IMR-90 (cell line): ENCODE data around the gene LECT2. TPM values are rescaled to one million over a fixed set of nuclear protein-coding genes. Genes with fewer than 3 reads are reported as not detected.

Experiments
- ATAC-seq: fragments of 200-7000 bp; cut with Tn5 transposase; 2 replicates; pipeline ENCODE4 v1.9.1; 2020; ENCODE audit warnings: low read depth, mild to moderate bottlenecking, moderate library complexity
- Bru-seq: library from RNA; stranded (reverse); fragments of 400-500 nt; gene quantifications from one replicate; lab custom pipeline; 2021; lab: Mats Ljungman, UMichigan
- BruChase-seq, 2 experiments: library from RNA; stranded (reverse); fragments of 400-500 nt; gene quantifications; one replicate each; lab custom pipeline; 2021; lab: Mats Ljungman, UMichigan
- BruUV-seq: library from RNA; stranded (reverse); fragments of 400-500 nt; replicated peaks from 2 replicates; lab custom pipeline; 2021; lab: Mats Ljungman, UMichigan
- CTCF ChIA-PET: fragments of 300-600 bp; formaldehyde crosslinking; extraction: SDS; loops from one replicate; lab custom pipeline; 2021; ENCODE audit warnings: antibody characterized with exemption; lab: Yijun Ruan, JAX
- POLR2A ChIA-PET: fragments of 300-600 bp; sonication (Branson Sonifier 250); formaldehyde crosslinking; loops from one replicate; lab custom pipeline; 2022; ENCODE audit warnings: antibody characterized with exemption; ENCODE audit not compliant: unreplicated experiment; lab: Charles Lee
- DNase-seq: peaks from one replicate; pipeline ENCODE4 v3.0.0; 2013
- H2AFZ ChIP-seq: replicated peaks from 2 replicates; pipeline ENCODE3; 2013; ENCODE audit warnings: low read length, mild to moderate bottlenecking; ENCODE audit not compliant: poor library complexity
- H2AK5ac ChIP-seq: 2 replicates; pipeline ENCODE4 v1.6.1; 2013; ENCODE audit warnings: low read depth, low read length, inconsistent platforms
- H2AK9ac ChIP-seq: replicated peaks from 2 replicates; pipeline ENCODE3; 2013; ENCODE audit warnings: mild to moderate bottlenecking, low read depth, low read length, moderate library complexity; ENCODE audit not compliant: poor library complexity
- H2BK120ac ChIP-seq: 2 replicates; pipeline ENCODE4 v1.6.1; 2013; ENCODE audit warnings: low read depth, low read length, inconsistent platforms
- H2BK15ac ChIP-seq: 3 replicates; pipeline ENCODE4 v1.6.1; 2013; ENCODE audit warnings: low read depth, low read length, inconsistent platforms
- H2BK20ac ChIP-seq: 2 replicates; pipeline ENCODE4 v1.6.1; 2013; ENCODE audit warnings: low read depth, mild to moderate bottlenecking, inconsistent platforms, low read length, moderate library complexity
- H2BK5ac ChIP-seq: 2 replicates; pipeline ENCODE4 v1.6.1; 2013; ENCODE audit warnings: mild to moderate bottlenecking, low read depth, low read length, inconsistent platforms; ENCODE audit not compliant: poor library complexity, severe bottlenecking
- H3K14ac ChIP-seq: replicated peaks from 2 replicates; pipeline ENCODE4 v1.6.1; 2013; ENCODE audit warnings: low read depth, low read length, inconsistent platforms
- H3K18ac ChIP-seq: 2 replicates; pipeline ENCODE4 v1.6.1; 2013; ENCODE audit warnings: low read depth, low read length, control low read depth
- H3K23ac ChIP-seq: 2 replicates; pipeline ENCODE4 v1.6.1; 2013; ENCODE audit warnings: low read depth, low read length, inconsistent platforms
- H3K27ac ChIP-seq: 2 replicates; pipeline ENCODE4 v1.5.1; 2013; ENCODE audit warnings: mild to moderate bottlenecking, control low read depth, low read length; ENCODE audit not compliant: insufficient read depth
- H3K27me3 ChIP-seq: 2 replicates; pipeline ENCODE4 v1.6.1; 2013; ENCODE audit warnings: low read length; ENCODE audit not compliant: control insufficient read depth, insufficient read depth
- H3K36me3 ChIP-seq: 2 replicates; pipeline ENCODE4 v1.6.1; 2013; ENCODE audit warnings: low read length, mixed read lengths; ENCODE audit not compliant: control insufficient read depth, insufficient read depth
- H3K4ac ChIP-seq: 2 replicates; pipeline ENCODE4 v1.6.1; 2013; ENCODE audit warnings: low read depth, low read length, inconsistent platforms
- H3K4me1 ChIP-seq: 2 replicates; pipeline ENCODE4 v1.6.1; 2013; ENCODE audit warnings: low read length, mixed read lengths; ENCODE audit not compliant: control insufficient read depth, insufficient read depth
- H3K4me2 ChIP-seq: 2 replicates; pipeline ENCODE4 v1.6.1; 2013; ENCODE audit warnings: low read depth, mild to moderate bottlenecking, control low read depth, low read length, moderate library complexity
- H3K4me3 ChIP-seq: 2 replicates; pipeline ENCODE4 v1.5.1; 2013; ENCODE audit warnings: low read depth, mild to moderate bottlenecking, control low read depth, low read length, moderate library complexity; ENCODE audit not compliant: insufficient read depth
- H3K56ac ChIP-seq: 2 replicates; pipeline ENCODE4 v1.6.1; 2013; ENCODE audit warnings: low read length, inconsistent platforms; ENCODE audit not compliant: insufficient read depth; ENCODE audit errors: extremely low read depth
- H3K79me1 ChIP-seq, 2 experiments: 2 replicates each; pipeline ENCODE4 v1.6.1; 2013; ENCODE audit warnings: low read length in 2 of 2, inconsistent platforms in 1 of 2, low read depth in 1 of 2
- H3K9ac ChIP-seq: 2 replicates; pipeline ENCODE4 v1.6.1; 2013; ENCODE audit warnings: low read depth, low read length, control low read depth
- H3K9me1 ChIP-seq: 2 replicates; pipeline ENCODE4 v1.6.1; 2013; ENCODE audit warnings: low read length, inconsistent platforms; ENCODE audit not compliant: insufficient read depth
- H3K9me3 ChIP-seq: 2 replicates; pipeline ENCODE4 v1.6.1; 2013; ENCODE audit warnings: low read length; ENCODE audit not compliant: control insufficient read depth, insufficient read depth
- H4K20me1 ChIP-seq: 2 replicates; pipeline ENCODE4 v1.6.1; 2013; ENCODE audit warnings: low read length, inconsistent platforms; ENCODE audit not compliant: insufficient read depth
- H4K5ac ChIP-seq: 2 replicates; pipeline ENCODE4 v1.6.1; 2013; ENCODE audit warnings: mild to moderate bottlenecking, low read depth, low read length, control low read depth
- H4K8ac ChIP-seq, 2 experiments: 2 replicates each; pipeline ENCODE4 v1.6.1; 2013; ENCODE audit warnings: low read depth in 2 of 2, low read length in 2 of 2, control low read depth in 1 of 2, inconsistent platforms in 1 of 2
- H4K91ac ChIP-seq: 2 replicates; pipeline ENCODE4 v1.6.1; 2013; ENCODE audit warnings: low read depth, low read length, inconsistent platforms; ENCODE audit not compliant: insufficient read depth
- BHLHE40 ChIP-seq: fragments of 150-350 bp; IDR thresholded peaks from 2 replicates; pipeline ENCODE4 v1.6.1; 2016; ENCODE audit warnings: mild to moderate bottlenecking, low read depth, low read length
- CEBPB ChIP-seq: IDR thresholded peaks from 2 replicates; pipeline ENCODE4 v1.6.1; 2012; ENCODE audit warnings: low read depth, low read length, improper control_type of control experiment
- MXI1 ChIP-seq: IDR thresholded peaks from 2 replicates; pipeline ENCODE4 v1.6.1; 2012; ENCODE audit warnings: low read depth, mild to moderate bottlenecking, low read length, moderate library complexity, borderline replicate concordance
- WGBS, 2 experiments: methylation state at CpG; one replicate each; pipeline versions ENCODE4 v1.1.5 to v1.1.7; 2013; ENCODE audit warnings: missing lambda C conversion rate in 2 of 2; ENCODE audit not compliant: insufficient read length in 1 of 2; ENCODE audit errors: extremely low coverage in 2 of 2; 5-methylcytosine and 5-hydroxymethylcytosine counted together
- dilution Hi-C: fragments of 300-500 bp; cut with HindIII; formaldehyde crosslinking; loops from one replicate; pipeline ENCODE4 v1.14.3; 2018; ENCODE audit warnings: low sequenced_read_pairs; ENCODE audit not compliant: unreplicated experiment
- in situ Hi-C: fragments of 300-500 bp; cut with MboI; formaldehyde crosslinking; loops from 3 replicates; pipeline ENCODE4 v1.14.3; 2019; ENCODE audit warnings: low sequenced_read_pairs, inconsistent platforms, mixed read lengths
- intact Hi-C: fragments of 100-400 bp; cut with micrococcal nuclease; formaldehyde crosslinking; loops from 2 replicates; pipeline ENCODE4 v1.10.0; 2022
- long read RNA-seq: library from polyadenylated mRNA; unstranded; transcript quantifications from one replicate; pipeline ENCODE4 v2.0.0, GENCODE V29; 2021; ENCODE audit not compliant: unreplicated experiment
- polyA plus RNA-seq, 3 experiments: library from polyadenylated mRNA; depleted of rRNA; stranded (reverse); fragments of >200 nt; gene quantifications; 2 replicates each; pipeline ENCODE4 v1.2.3, GENCODE V29; 2012; ENCODE audit warnings: low replicate concordance in 1 of 3
- total RNA-seq: library from RNA; depleted of rRNA; stranded (reverse); fragments of >200 nt; gene quantifications from 2 replicates; pipeline ENCODE4 v1.2.3, GENCODE V29; 2012; rRNA removed

Gene LECT2
- total RNA-seq, result not detected in 2 replicates
- not detected in 2 replicates for polyA plus RNA-seq (2012; rRNA removed)
- polyA plus RNA-seq (2012; cell fraction: cytosol; rRNA removed), result not detected in 2 replicates
- not detected in 2 replicates for polyA plus RNA-seq (2012; cell fraction: nucleus; rRNA removed; ENCODE audit: low replicate concordance)
- not detected for Bru-seq, nascent RNA
- BruChase-seq, experiment 1, labeled RNA remaining after a 6-hour chase, result not detected
- percentile 3 among the genes with signal in this experiment for BruChase-seq, experiment 2, labeled RNA remaining after a 2-hour chase
- long read RNA-seq, result 0 reads

- intact Hi-C loops, result no loop called here
These were observed at the start of gene LECT2 for GRCh38 chr5:135954899-135955298. Gene LECT2 (minus strand): TSS chr5:135954983. CDS start chr5:135954833, 150 bp downstream.

More at GRCh38 chr5:135954899-135955298, at the start of gene LECT2:
- Histone ChIP-seq H2BK15ac (no peak within 1 kb of the TSS), H4K20me1 (no peaks in the 10 kb centered on the region), H3K23ac (no peak within 1 kb of the TSS), H4K8ac (no peak within 1 kb of the TSS), H3K36me3 (no peaks in the 10 kb centered on the region), H3K4ac (no peak within 1 kb of the TSS), H3K79me1 (no peaks in the 10 kb centered on the region), H3K4me1 (no peaks in the 10 kb centered on the region), H2AK9ac (no peak within 1 kb of the TSS), H4K5ac (no peak within 1 kb of the TSS), H3K27ac (no peak within 1 kb of the TSS), H3K56ac (no peak within 1 kb of the TSS), H2BK5ac (no peak within 1 kb of the TSS), H3K14ac (no peak within 1 kb of the TSS), H3K4me2 (no peak within 1 kb of the TSS), H3K4me3 (no peak within 1 kb of the TSS), H4K91ac (no peak within 1 kb of the TSS), H2BK120ac (no peak within 1 kb of the TSS), H2AK5ac (no peak within 1 kb of the TSS), H3K9me1 (no peaks in the 10 kb centered on the region; the same call in 1 of the 2 replicates), H2AFZ (no peak within 1 kb of the TSS), H2BK20ac (no peak within 1 kb of the TSS), H3K27me3 (no peaks in the 10 kb centered on the region), H3K18ac (no peak within 1 kb of the TSS), H3K9me3 (no peaks in the 10 kb centered on the region), H3K9ac (no peak within 1 kb of the TSS)
- DNase-seq, result no peak
- in situ Hi-C loops, result no loop called here
- ChIA-PET CTCF (no interaction called here), POLR2A (no interaction called here)
- dilution Hi-C loops, result no loop called here
- no peak for ATAC-seq
- no CpG with 5 or more reads among the region's 3 CpGs for WGBS, 2 experiments
- BruUV-seq, result no TSS peak
- TF ChIP-seq MXI1, result no peak
- TF ChIP-seq CEBPB, result no peak
- TF ChIP-seq BHLHE40, result no peak
